GM12872 (cell line): ENCODE results near the gene MRPS9.

ENCODE experiments used
- CTCF ChIP-seq: IDR thresholded peaks from 3 replicates; pipeline ENCODE4 v1.5.1; 2011; ENCODE audit warnings: low read depth, mild to moderate bottlenecking, low read length, moderate library complexity; ENCODE audit not compliant: insufficient read depth

The MRPS9 gene

GRCh38 chr2:105042189-105042588 lies 4.3 kb downstream of the MRPS9 start:
- no peak for TF ChIP-seq CTCF

GRCh38 chr2:105052773-105053172 lies 14.9 kb downstream of the MRPS9 start:
- no peak for TF ChIP-seq CTCF

GRCh38 chr2:105055613-105056012 lies 17.7 kb downstream of the MRPS9 start:
- TF ChIP-seq CTCF = no peak

- TF ChIP-seq CTCF = no peak
Observed at GRCh38 chr2:105056245-105056644, 18.4 kb downstream of the MRPS9 start.

GRCh38 chr2:105057005-105057404 lies 19.1 kb downstream of the MRPS9 start:
- TF ChIP-seq CTCF = no peak

- no peak for TF ChIP-seq CTCF
Observed at GRCh38 chr2:105061560-105061959, 23.7 kb downstream of the MRPS9 start.

GRCh38 chr2:105062158-105062557 lies 24.3 kb downstream of the MRPS9 start:
- no peak for TF ChIP-seq CTCF

GRCh38 chr2:105068387-105068786 lies 30.5 kb downstream of the MRPS9 start:
- TF ChIP-seq CTCF = no peak
